Hepatocyte (in vitro differentiated cells): Measurements from ENCODE around the gene KCNMB1. TPM values are rescaled to one million over a fixed set of nuclear protein-coding genes. Genes with fewer than 3 reads are reported as not detected.

Experiments used
- DNase-seq: peaks from one replicate; pipeline ENCODE4 v3.0.0-alpha.2; 2016; ENCODE audit warnings: low spot score
- H2AFZ ChIP-seq: fragments of 200-600 bp; sonication (generic); 2 replicates; pipeline ENCODE4 v1.6.0; 2016; ENCODE audit warnings: antibody characterized with exemption, mild to moderate bottlenecking
- H3K27ac ChIP-seq: fragments of 200-600 bp; sonication (generic); 2 replicates; pipeline ENCODE4 v1.5.1; 2016; ENCODE audit warnings: mild to moderate bottlenecking
- H3K27me3 ChIP-seq: fragments of 200-600 bp; sonication (generic); 2 replicates; pipeline ENCODE4 v1.6.1; 2016
- H3K36me3 ChIP-seq: fragments of 200-600 bp; sonication (generic); replicated peaks from 2 replicates; pipeline ENCODE4 v1.5.1; 2016; ENCODE audit warnings: low read depth; ENCODE audit not compliant: insufficient read depth
- H3K4me1 ChIP-seq: fragments of 200-600 bp; sonication (generic); 2 replicates; pipeline ENCODE4 v1.5.1; 2016; ENCODE audit warnings: mild to moderate bottlenecking, moderate library complexity; ENCODE audit not compliant: insufficient read depth
- H3K4me2 ChIP-seq: fragments of 200-600 bp; sonication (generic); 2 replicates; pipeline ENCODE4 v1.6.0; 2016
- H3K4me3 ChIP-seq: fragments of 200-600 bp; sonication (generic); 2 replicates; pipeline ENCODE4 v1.5.1; 2016; ENCODE audit warnings: mild to moderate bottlenecking
- H3K79me2 ChIP-seq: fragments of 200-600 bp; sonication (generic); 2 replicates; pipeline ENCODE4 v1.6.0; 2017; ENCODE audit warnings: mild to moderate bottlenecking
- H3K9me2 ChIP-seq: fragments of 200-600 bp; sonication (generic); replicated peaks from 2 replicates; pipeline ENCODE4 v1.6.0; 2017; ENCODE audit warnings: mild to moderate bottlenecking; ENCODE audit not compliant: insufficient read depth
- H3K9me3 ChIP-seq: fragments of 200-600 bp; sonication (generic); 2 replicates; pipeline ENCODE4 v1.5.1; 2016; ENCODE audit warnings: low read depth, mild to moderate bottlenecking
- H4K20me1 ChIP-seq: fragments of 200-600 bp; sonication (generic); 2 replicates; pipeline ENCODE4 v1.6.0; 2016; ENCODE audit warnings: mild to moderate bottlenecking; ENCODE audit not compliant: insufficient read depth, poor library complexity, severe bottlenecking
- CTCF ChIP-seq: fragments of 200-600 bp; sonication (generic); IDR thresholded peaks from 2 replicates; pipeline ENCODE4 v1.5.1; 2016; ENCODE audit warnings: antibody characterized with exemption, mild to moderate bottlenecking; ENCODE audit not compliant: poor library complexity
- EZH2 ChIP-seq: fragments of 200-600 bp; sonication (generic); IDR thresholded peaks from 2 replicates; pipeline ENCODE4 v1.6.1; 2016; ENCODE audit warnings: antibody characterized with exemption, mild to moderate bottlenecking, borderline replicate concordance
- EZH2phosphoT487 ChIP-seq: fragments of 200-600 bp; sonication (generic); IDR thresholded peaks from one replicate; pipeline ENCODE4 v1.6.1; 2018; ENCODE audit warnings: antibody characterized with exemption, mild to moderate bottlenecking, low read depth, moderate library complexity; ENCODE audit not compliant: unreplicated experiment, severe bottlenecking
- WGBS: methylation state at CpG from one replicate; pipeline ENCODE4 v1.1.6; 2016; ENCODE audit warnings: low lambda C conversion rate; ENCODE audit errors: missing lambda C conversion rate; 5-methylcytosine and 5-hydroxymethylcytosine counted together
- polyA plus RNA-seq: library from polyadenylated mRNA; unstranded; fragments of >200 nt; fragmentation: Nextera tagmentation; extraction: Ambion mirVana; gene quantifications from 2 replicates; pipeline ENCODE4 v1.2.1, GENCODE V29; 2016
- total RNA-seq: library from RNA; depleted of rRNA; stranded (reverse); fragments of >200 nt; gene quantifications from 2 replicates; pipeline ENCODE4 v1.2.3, GENCODE V29; 2014

Gene KCNMB1
- total and polyA plus RNA-seq, 2 experiments from 2014 or later: 0.07 to 0.19 TPM

GRCh38 chr5:170383227-170383626, 5.9 kb downstream of the KCNMB1 start:
- Histone ChIP-seq H3K9me3 (no peaks in the 10 kb centered on the region), H3K4me1 (peaks cover 7% of the 10 kb centered on the region), H3K27me3 (peaks cover 6% of the 10 kb centered on the region), H2AFZ (no peak overlapping the region), H3K4me3 (no peak overlapping the region), H3K9me2 (no peaks in the 10 kb centered on the region), H3K79me2 (no peaks in the 10 kb centered on the region), H4K20me1 (no peaks in the 10 kb centered on the region), H3K36me3 (no peaks in the 10 kb centered on the region), H3K4me2 (no peak overlapping the region), H3K27ac (no peak overlapping the region)
- TF ChIP-seq CTCF: no peak
- TF ChIP-seq EZH2phosphoT487: no peak
- no peak for TF ChIP-seq EZH2
- DNase-seq: no peak
- WGBS: 77% methylated on average over 5 of the region's 5 CpGs

GRCh38 chr5:170382790-170383189, 6.4 kb downstream of the KCNMB1 start:
- 55% methylated on average over 1 of the region's 2 CpGs for WGBS
- no peak overlapping the region for H3K4me2 ChIP-seq
- no peaks in the 10 kb centered on the region for H3K36me3 ChIP-seq
- no peaks in the 10 kb centered on the region for H3K9me3 ChIP-seq
- no peaks in the 10 kb centered on the region for H3K9me2 ChIP-seq
- no peak overlapping the region for H2AFZ ChIP-seq
- TF ChIP-seq EZH2 (no peak), CTCF (no peak), EZH2phosphoT487 (no peak)
- H3K27me3 ChIP-seq: peaks cover 4% of the 10 kb centered on the region
- H4K20me1 ChIP-seq: no peaks in the 10 kb centered on the region
- no peak for DNase-seq
- peaks cover 7% of the 10 kb centered on the region for H3K4me1 ChIP-seq
- H3K27ac ChIP-seq: no peak overlapping the region
- H3K79me2 ChIP-seq: no peaks in the 10 kb centered on the region
- no peak overlapping the region for H3K4me3 ChIP-seq

GRCh38 chr5:170380361-170380951, 8.7 kb downstream of the KCNMB1 start:
- TF ChIP-seq EZH2phosphoT487 (no peak), CTCF (no peak), EZH2 (no peak)
- peaks cover 4% of the 10 kb centered on the region for H3K27me3 ChIP-seq
- peaks cover 7% of the 10 kb centered on the region for H3K4me1 ChIP-seq
- WGBS: 60% methylated on average over 3 of the region's 3 CpGs
- H3K36me3 ChIP-seq: no peaks in the 10 kb centered on the region
- no peaks in the 10 kb centered on the region for H3K9me2 ChIP-seq
- H3K4me2 ChIP-seq: no peak overlapping the region
- no peak overlapping the region for H2AFZ ChIP-seq
- H3K79me2 ChIP-seq: no peaks in the 10 kb centered on the region
- no peaks in the 10 kb centered on the region for H4K20me1 ChIP-seq
- no peak for DNase-seq
- no peaks in the 10 kb centered on the region for H3K9me3 ChIP-seq
- no peak overlapping the region for H3K27ac ChIP-seq
- no peak overlapping the region for H3K4me3 ChIP-seq

GRCh38 chr5:170378740-170379139, 10.4 kb downstream of the KCNMB1 start:
- H3K79me2 ChIP-seq: no peaks in the 10 kb centered on the region
- H4K20me1 ChIP-seq: no peaks in the 10 kb centered on the region
- H3K9me2 ChIP-seq: no peaks in the 10 kb centered on the region
- H3K36me3 ChIP-seq: no peaks in the 10 kb centered on the region
- H3K4me1 ChIP-seq: peaks cover 7% of the 10 kb centered on the region
- H3K9me3 ChIP-seq: no peaks in the 10 kb centered on the region
- no peaks in the 10 kb centered on the region for H3K27me3 ChIP-seq
- no peak overlapping the region for H3K27ac ChIP-seq
- H3K4me2 ChIP-seq: no peak overlapping the region
- DNase-seq: no peak
- 88% methylated on average over 16 of the region's 16 CpGs for WGBS
- H3K4me3 ChIP-seq: no peak overlapping the region
- no peak for TF ChIP-seq EZH2phosphoT487
- no peak for TF ChIP-seq EZH2
- TF ChIP-seq CTCF: no peak
- no peak overlapping the region for H2AFZ ChIP-seq
